ENCODE results near the gene IGFL2. TPM values are rescaled to one million over a fixed set of nuclear protein-coding genes. Genes with fewer than 3 reads are reported as not detected.
"Not testable (repeated sequence)": the region's sequence is repeated elsewhere in the genome, so short reads cannot be mapped to it uniquely, and the experiment has no call there.

The IGFL2 gene
- total RNA-seq, 1 donor from 2014 or later = 0.85 TPM

DNA sequence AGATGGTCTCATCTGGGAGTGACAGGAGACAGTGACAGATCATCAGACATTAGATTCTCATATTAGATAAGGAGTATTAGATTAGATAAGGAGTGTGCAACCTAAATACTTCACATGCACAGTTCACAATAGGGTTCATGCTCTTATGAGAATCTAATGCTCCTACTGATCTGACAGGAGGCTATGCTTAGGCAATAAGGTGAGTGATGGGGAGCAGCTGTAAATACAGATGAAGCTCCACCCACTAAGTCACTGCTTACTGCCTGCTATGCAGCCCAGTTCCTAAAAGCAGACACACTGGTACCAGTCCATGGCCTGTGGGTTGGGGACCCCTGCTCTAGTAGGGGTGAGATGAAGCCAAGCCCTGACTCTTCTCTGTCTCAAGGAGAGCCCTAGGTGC is 13.5 kb upstream of the IGFL2 start:
- ATAC-seq = no peak
- DNase-seq (ENCODE audit: low spot score) = no peak
- intact Hi-C loops (cut with DNase I) = no loop called here

GRCh38 chr19:46137915-46138473 is 10.0 kb upstream of the IGFL2 start:
- ATAC-seq = no peak

DNA sequence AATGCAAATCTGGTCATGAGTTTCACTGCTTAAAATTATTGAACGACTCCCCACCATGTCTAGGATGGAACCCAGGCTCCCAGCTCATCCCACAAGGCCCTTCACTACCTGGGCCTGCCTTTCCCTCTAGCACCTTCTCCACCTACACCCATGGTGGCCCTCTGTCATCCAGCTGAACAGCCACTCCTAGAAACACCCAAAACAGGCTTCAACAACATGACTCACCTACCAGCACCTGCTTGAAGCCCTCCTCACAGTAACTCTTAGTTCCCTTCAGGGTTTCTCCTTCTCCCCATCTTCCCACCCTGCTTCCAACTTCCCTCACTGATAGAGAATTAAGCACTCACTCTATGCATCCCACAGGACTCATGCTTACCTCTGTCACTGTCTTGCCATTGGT is 6.6 kb upstream of the IGFL2 start:
- ATAC-seq = no peak

More at GRCh38 chr19:46137915-46138473, 10.0 kb upstream of the IGFL2 start:
- no peak for DNase-seq (ENCODE audit: low spot score)
- intact Hi-C loops (cut with DNase I) = no loop called here

GRCh38 chr19:46142294-46142693 is 5.7 kb upstream of the IGFL2 start:
- DNase-seq (ENCODE audit: low spot score) (no peak), ATAC-seq (no peak)
- intact Hi-C loops (cut with DNase I) = no loop called here

More for the DNA sequence above, 6.6 kb upstream of the IGFL2 start:
- intact Hi-C loops (cut with DNase I) = no loop called here
- DNase-seq (ENCODE audit: low spot score) = no peak

DNA sequence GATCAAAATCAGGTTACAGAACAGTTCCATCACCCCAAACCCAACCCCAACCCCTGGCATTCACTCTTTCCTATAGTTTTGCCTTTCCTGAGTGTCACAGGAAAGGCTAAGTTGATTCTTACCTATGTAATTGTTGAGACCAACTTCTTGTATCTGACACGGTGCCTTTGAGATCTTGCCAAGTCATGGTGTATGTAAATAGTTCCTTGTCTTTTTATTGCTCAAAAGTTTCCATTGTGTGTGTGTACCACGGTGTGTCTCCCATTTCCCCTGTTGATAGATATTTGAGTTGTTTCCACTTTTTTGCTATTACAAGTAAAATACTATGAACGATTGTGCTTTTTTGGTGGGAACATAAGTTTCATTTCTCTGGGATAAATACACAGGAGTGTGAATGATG is 3.3 kb upstream of the IGFL2 start:
- ATAC-seq (no peak), DNase-seq (ENCODE audit: low spot score) (no peak)
- intact Hi-C loops (cut with DNase I) = loop anchor here (5.0 kb wide), 1 partner anchor 88 kb away; no protein-coding TSS in a partner anchor

DNA sequence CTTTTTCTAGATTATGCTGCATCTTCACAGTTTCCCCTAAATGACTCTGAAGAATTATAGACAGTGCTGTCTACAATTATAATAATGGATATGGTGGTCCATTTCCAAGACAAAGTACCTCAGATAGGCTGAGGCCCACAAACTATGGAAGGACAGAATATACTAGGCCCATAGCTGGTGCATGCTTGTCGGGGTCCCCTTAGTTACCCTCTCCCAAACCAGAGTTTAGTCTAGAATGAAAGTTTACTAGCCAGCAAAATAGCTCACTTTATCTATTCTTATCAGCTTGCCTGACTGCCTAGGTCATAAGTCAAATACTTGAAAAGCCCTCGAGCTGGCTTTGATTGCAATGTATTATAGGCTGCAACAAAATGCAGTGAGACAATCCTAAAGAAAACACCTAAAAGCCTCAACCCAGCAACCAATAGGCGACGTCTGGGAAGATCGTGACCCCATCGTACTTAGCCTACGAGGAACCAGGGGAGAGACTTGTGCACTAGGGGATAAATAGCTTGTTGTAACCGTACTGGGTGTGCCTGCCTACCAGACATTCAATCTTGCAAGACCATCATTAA is 785 bp upstream of the IGFL2 start:
- intact Hi-C loops (cut with DNase I) = loop anchor here (5.0 kb wide), 1 partner anchor 85 kb away; no protein-coding TSS in a partner anchor
- DNase-seq (ENCODE audit: low spot score) = no peak
- ATAC-seq = no peak

GRCh38 chr19:46150606-46151005 is 2.6 kb downstream of the IGFL2 start:
- intact Hi-C loops (cut with DNase I) = no loop called here
- ATAC-seq = no peak
- no peak for DNase-seq (ENCODE audit: low spot score)

- ATAC-seq = no peak
- no peak for DNase-seq (ENCODE audit: low spot score)
These were observed 7.2 kb downstream of the IGFL2 start for GRCh38 chr19:46155237-46155636.

GRCh38 chr19:46159418-46160232 is 11.6 kb downstream of the IGFL2 start:
- ATAC-seq (no peak), DNase-seq (ENCODE audit: low spot score) (no peak)
- intact Hi-C loops (cut with DNase I) = no loop called here

More at GRCh38 chr19:46155237-46155636, 7.2 kb downstream of the IGFL2 start:
- intact Hi-C loops (cut with DNase I) = no loop called here

GRCh38 chr19:46160233-46160775 is 12.3 kb downstream of the IGFL2 start:
- DNase-seq (ENCODE audit: low spot score) (no peak), ATAC-seq (no peak)
- intact Hi-C loops (cut with DNase I) = no loop called here

- intact Hi-C loops (cut with DNase I); ATAC-seq; DNase-seq (ENCODE audit: low spot score): not testable (repeated sequence)
These were observed 13.7 kb downstream of the IGFL2 start for GRCh38 chr19:46161642-46162257.

DNA sequence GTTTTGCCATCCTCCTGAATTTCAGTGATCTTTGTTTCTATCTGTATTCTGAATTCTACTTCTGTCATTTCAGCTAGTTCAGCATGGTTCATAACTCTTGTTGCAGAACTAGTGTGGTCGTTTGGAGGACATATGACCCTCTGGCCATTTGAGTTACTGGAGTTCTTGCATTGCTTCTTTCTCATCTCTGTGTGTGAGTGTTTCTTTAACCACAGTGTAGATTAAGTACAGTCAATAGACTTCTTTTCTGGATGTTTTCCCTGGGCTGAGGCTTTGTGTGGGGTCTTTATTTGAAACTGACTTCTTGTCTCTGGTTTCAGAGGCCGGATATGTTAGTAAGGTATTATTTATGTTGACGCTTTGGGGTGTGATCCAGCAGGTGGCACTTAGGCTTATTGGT is 14.7 kb downstream of the IGFL2 start:
- intact Hi-C loops (cut with DNase I) = no loop called here
- no peak for ATAC-seq
- DNase-seq (ENCODE audit: low spot score) = no peak

GRCh38 chr19:46173886-46174480 is 25.9 kb downstream of the IGFL2 start:
- ATAC-seq (no peak), DNase-seq (ENCODE audit: low spot score) (no peak)
- intact Hi-C loops (cut with DNase I) = no loop called here

- DNase-seq (ENCODE audit: low spot score) = no peak
- intact Hi-C loops (cut with DNase I) = no loop called here
- no peak for ATAC-seq
These were observed 28.2 kb downstream of the IGFL2 start for GRCh38 chr19:46176116-46176860.

GRCh38 chr19:46179076-46179759 is 31.2 kb downstream of the IGFL2 start:
- no peak for ATAC-seq
- no peak for DNase-seq (ENCODE audit: low spot score)
- intact Hi-C loops (cut with DNase I) = no loop called here

DNA sequence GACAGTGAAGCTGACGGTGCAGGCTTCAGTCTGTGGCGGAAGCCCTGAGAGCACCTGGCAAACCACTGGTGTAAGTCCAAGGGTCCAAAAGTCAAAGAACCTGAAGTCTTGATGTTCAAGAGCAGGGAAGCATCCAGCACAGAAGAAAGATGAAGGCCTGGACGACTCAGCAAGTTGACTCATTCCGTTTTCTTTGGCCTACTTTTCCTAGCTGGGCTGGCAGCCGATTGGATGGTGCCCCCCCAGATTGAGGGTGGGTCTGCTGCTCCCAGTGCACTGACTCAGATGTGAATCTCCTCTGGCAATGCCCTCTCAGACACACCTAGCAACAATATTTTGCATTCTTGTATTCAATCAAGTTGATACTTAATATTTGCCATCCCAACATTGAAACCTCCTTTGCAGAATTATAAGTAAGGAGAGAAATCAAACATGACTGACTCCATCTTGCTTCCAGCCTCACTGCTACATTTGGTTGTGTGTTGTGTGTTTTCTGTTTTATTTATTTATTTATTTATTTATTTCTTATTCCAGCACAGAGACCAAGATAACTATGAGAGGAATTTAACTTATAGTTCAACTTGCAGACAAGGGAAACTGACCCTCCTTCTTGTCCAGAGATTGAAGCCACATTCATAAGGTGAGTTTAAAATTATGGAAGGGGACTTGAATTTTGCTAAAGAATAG is 32.8 kb downstream of the IGFL2 start:
- DNase-seq (ENCODE audit: low spot score) = no peak
- ATAC-seq = no peak
- intact Hi-C loops (cut with DNase I) = loop anchor here (10.0 kb wide), 1 partner anchor 96 kb away; no protein-coding TSS in a partner anchor

- DNase-seq (ENCODE audit: low spot score) = no peak
- intact Hi-C loops (cut with DNase I) = loop anchor here (10.0 kb wide), 1 partner anchor 97 kb away; no protein-coding TSS in a partner anchor
- no peak for ATAC-seq
These were observed 33.3 kb downstream of the IGFL2 start for GRCh38 chr19:46181388-46181779.
